NCI-H2081 (cell line): Measurements from ENCODE around the gene BFSP2.

Experiments
- DNase-seq, 2 experiments: peaks; one replicate each; lab custom pipeline; 2025; lab: John Stamatoyannopoulos, UW

BFSP2 gene

DNA sequence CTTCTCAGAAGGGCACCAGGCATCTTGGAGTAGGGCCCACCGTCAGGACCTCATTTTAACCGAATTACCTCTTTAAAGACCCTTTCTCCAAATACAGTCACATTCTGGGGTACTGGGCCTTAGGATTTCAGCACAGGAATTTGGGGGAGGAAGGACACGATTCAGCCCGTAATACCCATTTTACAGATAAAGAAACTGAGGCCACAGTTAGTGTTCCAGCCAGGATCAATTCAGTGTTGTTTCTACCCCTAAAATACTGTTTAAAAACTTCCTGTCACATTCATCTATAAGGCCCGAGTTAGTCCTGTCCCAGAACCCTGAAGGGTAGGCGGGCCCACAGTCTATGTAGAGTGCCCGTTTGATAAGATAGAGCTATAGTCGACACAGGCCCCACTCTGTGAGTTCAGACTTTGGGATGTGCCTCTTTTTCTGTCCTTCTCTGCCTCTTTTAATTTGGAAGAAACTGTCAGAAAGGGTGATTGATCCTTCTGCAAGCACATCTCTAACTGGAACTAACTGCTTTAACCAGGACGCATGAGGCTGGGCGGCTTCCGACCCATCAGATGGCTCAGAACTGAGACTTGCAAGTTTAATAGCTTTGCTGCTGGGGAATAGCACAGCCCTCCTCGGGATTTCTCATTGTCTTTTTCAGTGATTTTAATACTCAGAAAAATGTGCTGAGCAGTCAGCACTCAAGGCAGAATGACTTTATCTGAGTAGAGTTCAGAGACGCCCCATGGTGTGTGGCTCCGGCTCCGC is 19.5 kb downstream of the BFSP2 start:
- DNase-seq, result no peak

DNA sequence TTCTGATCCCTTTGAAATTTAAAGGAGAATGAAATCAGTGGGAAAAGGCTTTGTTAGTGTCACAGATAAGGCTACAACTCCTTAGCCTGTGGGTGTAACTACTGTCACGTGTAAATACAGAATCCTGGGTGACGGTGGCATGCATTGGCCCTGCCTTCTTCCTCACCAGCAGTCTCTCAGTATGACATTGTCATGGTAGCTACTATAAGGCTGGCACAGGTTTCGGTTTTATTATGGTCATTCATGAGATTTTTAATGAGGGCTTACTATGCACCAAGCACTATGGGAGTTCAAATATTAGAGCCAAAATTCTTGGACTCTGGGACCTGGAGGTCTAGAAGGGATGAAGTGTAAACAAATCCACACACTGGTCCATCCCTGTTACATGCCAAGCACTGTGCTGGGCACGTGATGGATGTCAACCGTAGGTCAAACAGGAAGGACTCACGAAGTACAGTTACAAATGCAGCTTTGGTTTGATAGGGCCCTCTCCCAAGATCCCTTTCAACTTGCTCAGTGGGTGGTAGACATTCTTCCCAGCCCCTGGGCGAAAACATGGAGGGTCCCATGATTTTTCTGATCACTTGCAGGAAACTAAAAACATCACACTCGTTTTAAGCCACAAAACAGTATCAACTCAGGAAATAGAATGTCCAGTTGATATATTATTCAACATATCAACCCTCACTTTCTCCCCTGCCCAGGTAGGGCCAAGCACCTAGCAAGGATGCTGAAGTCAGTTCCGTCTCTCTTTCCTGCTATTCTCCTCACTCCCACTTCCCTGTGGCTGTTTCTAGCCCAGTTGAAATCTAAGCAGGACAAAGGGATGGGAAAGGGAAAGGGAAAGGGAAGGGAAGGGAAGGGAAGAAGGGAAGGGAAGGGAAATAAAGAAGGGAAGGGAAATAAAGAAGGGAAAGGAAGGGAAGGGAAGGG is 25.3 kb downstream of the BFSP2 start:
- no peak for DNase-seq

DNA sequence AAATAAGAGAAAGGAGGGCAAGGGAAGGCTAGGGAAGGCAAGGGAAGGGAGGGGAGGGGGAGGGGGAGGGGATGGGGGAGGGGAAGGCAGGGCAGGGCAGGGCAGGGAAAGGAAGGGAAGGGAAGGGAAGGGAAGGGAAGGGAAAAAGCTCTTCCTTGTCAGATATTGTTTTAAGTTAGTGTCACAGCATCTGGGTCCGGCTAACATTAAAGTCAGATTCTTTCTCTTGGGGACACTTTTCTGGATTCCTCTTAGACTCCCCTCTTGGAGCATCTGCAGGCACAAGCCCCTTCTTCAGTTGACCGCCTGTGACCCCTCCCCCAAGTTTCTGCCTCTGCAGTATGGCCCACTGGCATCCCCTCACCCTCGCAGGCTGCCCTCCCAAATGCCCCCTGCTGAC is 26.0 kb downstream of the BFSP2 start:
- DNase-seq, result no peak

DNA sequence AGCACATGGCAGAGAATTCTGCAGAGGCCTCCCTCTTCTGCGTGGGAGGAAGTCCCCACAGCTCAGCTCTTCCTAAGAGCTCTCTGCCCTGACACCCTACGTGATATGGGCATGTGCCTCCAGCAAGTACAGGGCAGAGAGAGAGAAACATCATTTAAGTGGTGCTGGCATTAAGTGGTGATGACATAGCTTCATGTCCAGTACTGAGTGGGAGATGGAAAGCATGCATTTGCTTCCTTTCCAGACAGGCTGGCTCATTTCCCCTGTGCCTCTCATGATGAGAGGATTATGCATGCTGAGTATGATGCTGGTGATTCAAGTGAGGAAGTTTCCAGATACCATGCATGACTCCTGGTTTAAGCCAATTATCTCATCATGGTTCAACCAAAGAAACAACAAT is 26.9 kb downstream of the BFSP2 start:
- no peak for DNase-seq

DNA sequence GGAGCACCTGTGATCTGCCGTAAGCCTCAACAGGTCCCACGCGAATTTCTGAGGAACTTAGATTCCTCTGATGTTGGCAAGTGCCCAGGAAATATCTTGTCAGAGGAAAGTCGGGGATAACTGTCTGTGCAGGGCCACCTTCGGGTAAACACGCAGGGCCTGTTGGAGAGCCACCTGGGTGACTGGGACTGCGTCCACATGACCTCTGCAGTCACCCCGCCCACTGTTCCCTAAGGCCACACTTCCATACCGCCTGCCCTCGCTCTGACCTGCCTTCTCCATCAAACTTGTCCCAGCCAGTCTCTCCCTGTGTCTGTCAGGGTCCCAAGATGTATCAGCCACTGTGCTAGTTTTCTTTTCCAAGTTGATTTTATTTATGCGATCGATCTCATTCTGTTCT is 28.7 kb downstream of the BFSP2 start:
- DNase-seq, result no peak

DNA sequence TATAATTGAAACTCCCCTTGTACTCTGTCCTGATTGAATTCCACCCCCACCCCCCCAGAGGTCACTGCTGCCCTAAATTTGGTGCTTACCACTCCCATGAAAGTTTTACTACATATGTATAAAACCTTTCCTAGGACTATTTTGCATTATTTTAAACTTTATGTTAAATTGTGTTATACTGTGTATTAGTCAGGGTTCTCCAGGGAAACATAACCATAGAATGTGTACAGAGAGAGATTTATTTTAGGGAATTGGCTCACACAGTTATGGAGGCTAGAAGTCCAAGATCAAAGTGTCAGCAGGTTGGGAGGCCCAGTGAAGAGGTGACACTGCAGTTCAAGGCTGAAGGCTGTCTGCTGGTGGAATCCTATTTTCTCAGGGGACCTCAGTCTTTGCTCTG is 29.2 kb downstream of the BFSP2 start:
- DNase-seq, result no peak

DNA sequence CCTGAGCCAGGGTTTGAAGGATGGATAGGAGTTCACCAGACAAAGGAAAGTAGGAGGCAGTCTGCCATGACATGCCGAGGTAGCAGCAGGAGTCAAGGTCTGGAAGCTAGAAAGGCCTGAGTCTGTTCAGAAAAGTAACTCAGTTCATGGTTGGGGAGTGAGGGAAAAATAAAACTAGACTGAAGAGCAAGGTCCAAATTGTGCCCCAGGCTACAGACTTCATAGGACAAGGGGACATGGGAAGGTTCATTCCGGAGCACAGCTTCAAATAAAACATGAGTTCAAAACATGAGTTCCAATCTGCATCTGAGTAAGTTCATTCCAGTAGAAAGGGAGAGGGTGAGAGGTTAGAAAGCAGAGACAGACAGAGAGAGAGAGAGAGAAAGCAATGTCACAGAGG is 39.7 kb downstream of the BFSP2 start:
- DNase-seq, result no peak

DNA sequence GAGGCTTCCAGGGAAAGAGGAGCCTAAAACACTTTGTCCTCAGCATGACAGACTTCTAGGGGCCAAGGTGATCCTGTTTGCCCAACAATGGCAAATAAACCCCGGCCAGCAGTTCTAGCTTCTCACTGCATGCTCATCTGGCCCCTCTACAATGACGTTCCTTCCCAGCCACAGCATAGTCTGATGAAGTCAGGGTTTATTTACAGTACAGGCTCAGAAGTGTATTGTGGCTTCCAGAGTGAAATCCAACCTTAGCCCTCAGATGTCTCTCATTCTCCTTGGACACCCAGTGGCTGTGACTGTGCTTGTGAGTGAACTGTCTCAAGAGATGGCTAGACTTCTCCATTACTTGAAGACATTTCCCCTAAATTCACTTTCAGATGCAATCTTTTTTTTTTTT is 40.8 kb downstream of the BFSP2 start:
- no peak for DNase-seq

DNA sequence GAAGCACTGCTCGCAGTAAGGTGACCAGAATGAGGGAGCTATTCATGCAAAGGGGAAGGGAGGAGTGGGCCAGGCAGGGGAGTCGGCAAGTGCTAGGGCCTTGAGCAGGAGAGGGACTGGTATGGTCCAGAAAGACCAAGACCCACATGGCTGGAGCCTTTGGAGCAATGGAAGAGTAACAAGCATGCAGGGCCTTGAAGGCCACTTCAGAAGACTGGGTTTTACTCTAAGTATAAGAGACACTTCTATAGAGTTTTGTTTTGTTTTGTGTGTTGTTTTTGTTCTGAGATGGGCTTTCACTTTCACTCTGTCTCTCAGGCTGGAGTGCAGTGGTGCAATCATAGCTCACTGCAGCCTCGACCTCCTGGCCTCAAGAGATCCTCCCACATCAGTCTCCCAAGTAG is 42.0 kb downstream of the BFSP2 start:
- no peak for DNase-seq

DNA sequence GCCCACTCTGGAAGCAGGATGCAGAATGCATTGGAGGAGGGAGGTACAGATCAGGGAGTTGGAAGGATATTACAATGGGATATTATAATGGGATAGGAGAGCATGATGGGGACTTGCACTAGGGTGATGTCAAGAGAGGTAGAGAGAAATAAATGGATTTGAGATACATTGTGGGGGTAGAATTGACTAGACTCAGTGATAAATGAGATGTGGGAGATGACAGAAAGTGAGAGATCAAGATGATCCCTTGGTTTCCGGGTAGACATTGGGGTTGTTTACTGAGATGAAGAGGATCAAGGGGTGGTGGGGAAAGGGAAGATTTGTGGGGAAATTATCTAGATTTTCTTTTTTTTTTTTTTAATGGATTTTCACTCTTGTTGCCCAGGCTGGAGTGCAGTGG is 42.7 kb downstream of the BFSP2 start:
- DNase-seq, result no peak

DNA sequence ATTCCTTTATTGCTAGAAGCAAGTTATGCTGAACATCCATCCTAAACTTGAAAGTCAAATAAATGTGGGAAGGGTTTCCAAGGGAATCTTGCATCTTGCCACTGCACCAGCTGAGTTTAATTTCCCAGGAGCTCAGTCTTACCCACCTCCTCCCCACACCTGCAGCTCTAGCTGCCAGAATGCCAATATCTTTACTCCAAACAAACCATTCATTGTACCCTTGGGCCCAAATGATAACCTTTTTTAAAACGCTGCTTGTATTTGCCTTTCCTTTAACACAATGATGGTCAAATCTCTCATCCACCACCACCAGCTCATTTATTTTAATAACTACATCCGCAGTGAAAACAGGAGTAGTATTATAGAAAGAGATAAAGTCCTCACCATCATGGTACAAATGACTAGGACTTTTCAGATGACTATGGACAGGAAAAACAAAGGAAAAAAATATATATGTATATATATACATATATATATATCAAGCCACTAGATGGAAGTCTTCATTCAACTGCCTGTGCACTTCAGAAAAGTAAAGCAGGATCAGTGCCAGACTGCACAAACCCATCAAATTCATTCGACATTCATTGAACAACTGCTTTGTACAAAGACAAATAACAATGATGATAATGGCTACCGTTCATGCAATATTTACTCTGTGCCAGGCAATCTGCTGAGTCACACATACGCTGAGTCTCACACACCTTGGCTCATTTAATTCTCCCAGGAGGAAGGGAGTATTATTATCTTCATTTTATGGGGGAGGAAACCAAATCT is 44.0 kb downstream of the BFSP2 start:
- peak; percentile 67 to 94 for DNase-seq

DNA sequence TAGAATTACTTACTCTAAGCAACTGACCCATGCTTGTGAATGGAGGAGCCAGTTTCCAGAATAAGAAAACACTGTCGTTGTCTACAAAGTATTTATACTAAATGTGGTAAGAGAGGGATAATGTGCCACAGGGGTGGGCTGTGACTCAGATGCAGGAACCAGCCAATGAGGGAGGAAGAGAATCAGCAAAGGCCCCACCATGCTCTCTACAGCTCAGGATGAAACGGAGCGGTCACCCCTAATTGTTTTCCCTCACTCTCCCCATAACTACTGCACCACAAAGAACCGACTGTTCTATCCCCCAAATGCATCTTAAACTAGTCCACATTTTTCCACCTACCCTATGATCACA is 44.5 kb downstream of the BFSP2 start:
- DNase-seq, result no peak

DNA sequence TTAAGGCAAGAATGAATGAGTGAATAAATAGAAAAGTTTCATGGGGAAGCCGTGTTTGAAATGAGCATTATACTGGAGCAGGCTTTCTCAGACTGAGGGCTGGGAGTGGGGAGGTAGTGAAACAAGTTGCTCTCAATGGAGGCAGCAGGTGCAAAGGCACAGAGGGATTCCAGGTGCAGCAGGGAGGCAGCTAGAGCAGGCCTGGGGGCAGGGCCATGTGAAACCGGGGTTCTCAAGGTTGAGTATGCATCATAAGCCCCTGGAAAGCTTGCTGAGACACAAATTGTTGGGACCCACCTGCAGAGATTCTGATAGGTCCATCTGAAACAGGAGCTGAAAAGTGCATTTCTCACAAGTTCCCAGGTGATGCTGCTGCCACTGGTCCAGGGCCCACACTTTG is 45.3 kb downstream of the BFSP2 start:
- peak in 1 of 2 experiments; percentile 44 for DNase-seq

DNA sequence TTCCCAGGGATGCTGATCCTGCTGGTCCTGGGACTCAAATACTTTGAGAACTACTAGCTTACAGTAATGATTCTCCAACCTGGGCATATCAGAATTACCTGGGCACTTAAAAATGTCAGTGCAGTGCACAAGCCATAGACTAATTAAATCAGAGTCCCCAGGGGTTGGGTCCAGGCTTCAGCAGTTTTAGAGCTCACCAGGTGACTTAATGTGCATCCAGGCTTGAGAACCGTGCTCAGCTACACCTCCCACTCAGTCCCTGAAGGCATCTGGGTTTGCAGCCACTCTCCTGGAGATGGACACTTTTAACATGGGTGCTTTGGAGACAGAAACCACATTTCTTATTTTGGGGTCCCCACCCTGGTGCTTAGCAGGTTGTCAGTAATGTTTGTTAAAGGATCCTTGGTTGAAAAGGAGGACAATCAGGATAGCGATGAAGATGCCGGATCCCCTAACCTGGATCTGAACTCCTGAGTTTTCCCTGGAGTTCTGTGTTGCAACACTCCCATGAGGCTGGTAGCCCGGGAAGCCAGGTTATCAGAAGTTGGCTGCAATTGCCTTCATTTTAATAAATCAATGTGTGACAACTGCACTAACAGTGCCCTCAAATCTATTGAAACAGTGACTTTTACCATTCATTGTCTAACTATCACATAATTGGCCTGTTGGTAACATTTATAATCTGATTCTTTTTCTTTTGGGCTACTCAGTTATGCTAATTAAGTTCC is 48.1 kb downstream of the BFSP2 start:
- DNase-seq, result no peak

DNA sequence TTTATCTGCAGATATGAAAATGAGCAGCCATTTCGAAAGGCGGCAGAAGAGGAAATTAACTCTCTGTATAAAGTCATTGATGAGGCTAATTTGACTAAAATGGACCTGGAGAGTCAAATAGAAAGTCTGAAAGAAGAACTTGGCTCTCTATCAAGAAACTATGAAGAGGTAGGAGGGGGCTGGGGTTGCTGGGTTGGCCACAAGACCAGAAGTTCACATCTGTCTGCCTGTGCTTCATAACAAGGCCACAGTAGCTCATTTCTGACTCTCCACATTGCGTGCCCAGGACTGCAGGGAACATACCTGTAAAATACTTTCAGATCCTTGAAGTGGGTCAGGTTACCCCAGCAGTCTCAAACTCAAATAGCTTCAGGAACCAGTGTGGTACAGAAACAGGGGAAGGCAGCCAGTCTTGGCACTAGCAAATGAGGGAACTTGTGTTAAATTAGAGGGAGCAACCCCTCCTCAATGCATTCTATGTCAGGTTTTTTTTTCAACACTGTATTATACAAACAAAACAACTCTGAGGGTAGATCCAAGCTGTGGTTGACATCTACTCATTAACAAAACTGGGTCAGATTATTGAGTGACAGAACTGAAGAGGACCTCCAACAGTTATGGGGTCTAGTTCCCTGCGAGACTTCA is 48.7 kb downstream of the BFSP2 start:
- no peak for DNase-seq

DNA sequence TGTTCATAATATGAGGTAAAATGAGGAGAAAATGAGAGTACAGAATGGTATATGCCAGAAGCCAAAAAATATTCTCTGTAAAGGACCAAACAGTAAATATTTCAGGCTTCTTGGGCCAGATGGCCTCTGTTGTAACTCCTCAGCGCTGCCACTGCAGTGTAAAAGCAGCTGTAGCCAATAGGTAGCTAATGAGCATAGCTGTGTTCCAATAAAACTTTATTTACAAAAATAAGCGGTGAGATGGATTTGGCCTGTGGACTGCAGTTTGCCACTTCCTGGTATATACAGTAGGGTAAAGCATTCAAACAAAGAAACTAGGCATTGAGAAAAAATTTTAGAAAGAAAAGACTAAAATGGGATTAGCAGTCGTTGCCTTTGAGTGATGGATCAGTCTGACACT is 51.5 kb downstream of the BFSP2 start:
- DNase-seq, result no peak

DNA sequence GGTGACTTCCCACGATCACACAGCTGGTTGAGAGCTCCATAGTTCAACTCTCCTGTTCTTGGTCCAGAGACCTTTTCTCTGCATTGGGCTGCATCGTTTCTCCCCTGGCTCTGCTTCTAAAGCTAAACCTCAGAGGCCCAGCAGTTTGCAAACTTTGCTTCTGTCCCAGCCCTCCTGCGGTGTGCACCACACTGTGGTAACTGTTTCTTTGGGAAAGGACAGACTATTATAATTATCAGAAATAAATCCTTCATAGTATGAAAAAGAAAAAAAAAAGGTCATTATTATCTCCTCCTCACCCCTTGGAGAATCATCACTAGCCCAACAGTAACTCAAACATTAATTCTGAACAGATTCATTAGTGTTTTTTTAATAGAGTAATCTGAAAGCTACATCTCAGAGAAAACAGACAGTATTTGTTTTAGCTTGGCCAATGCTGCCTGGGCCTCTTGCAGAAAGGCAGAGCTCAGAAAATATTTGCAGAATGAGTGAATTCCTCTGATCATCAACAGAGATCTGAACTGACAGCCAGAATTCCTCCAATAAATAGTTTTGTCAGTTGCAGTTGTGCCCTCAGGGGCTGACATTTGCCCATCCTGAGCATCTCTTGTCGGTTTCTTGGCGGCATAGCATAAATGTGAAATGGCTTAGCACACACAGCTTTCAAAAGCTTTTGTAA is 52.9 kb downstream of the BFSP2 start:
- no peak for DNase-seq

DNA sequence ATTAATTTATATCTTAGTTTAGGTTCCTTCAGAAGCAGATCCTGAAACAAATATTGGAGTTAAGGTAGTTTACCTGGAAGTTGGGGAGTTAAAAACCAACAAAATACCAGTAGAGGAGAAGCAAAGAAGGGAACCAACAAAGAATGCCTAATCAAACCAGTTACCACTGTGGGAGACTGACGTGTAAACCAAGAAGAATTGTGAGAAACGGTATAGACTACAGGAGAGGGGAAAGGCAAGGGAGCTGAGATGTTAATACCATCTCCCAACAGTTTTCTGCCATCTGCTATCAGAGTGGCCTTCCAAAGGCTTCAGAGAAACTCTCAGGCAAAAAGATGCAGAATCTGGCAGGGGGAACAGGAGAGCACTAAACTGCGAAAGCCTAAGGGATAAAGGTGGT is 53.5 kb downstream of the BFSP2 start:
- no peak for DNase-seq

DNA sequence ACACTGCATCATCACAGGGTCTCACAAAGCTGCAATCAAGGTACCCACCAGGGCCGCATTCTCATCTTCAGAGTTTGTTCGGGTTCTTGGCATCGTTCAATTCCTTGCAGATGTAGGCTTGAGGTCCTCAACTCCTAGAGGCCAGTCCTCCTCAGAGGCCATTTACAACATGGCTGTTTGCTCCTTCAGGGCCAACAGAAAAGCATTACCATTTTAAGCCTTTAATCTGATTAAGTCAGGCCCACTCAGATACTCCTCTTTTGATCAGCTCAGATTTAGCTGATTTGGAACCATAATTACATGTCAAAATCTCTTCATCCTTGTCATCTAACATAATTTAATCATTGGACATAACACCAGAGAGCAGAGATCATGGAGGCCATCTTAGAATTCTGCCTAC is 55.4 kb downstream of the BFSP2 start:
- DNase-seq, result no peak

DNA sequence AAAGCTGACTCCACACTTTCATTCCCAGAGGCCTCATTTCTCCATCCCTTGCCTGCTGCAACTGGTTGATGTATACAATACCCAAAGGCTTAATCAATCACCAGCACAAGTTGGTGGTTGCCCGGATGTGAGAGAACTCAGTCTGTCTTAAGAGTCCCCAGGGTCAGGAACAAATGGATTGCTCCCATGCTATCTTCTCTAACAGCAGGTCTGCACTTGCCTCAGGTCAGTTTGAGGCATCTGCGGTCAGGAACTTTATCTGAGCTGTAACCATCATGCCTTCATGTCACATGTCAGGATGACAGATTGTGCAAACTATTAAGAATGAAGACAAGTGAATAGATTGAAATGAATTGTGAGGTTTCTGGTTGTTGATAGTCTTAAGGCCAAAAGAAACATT is 56.1 kb downstream of the BFSP2 start:
- no peak for DNase-seq

DNA sequence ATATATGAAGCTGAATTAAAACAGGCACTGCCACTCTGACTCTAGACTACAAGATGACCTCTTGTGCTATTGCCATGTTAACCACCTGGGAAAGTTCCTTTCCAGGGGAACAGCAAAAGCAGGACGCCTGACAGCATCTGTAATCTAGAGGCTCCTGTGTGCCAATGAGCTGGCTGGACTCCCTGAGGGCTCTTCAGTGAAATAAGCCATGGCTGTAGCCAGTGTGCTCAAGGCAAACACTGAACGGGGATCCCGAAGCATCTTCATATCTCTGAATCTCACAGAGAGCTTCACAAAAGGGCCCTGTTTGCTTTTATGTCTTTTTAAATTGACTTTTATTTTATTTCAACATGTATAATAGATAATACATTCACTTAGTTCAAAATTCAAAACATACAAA is 57.2 kb downstream of the BFSP2 start:
- DNase-seq, result no peak
